HepG2 (cell line): Measurements from ENCODE around the gene CCDC6. TPM values are rescaled to one million over a fixed set of nuclear protein-coding genes. Genes with fewer than 3 reads are reported as not detected.

Source experiments
- ATAC-seq: fragments of 200-7000 bp; cut with Tn5 transposase; 3 replicates; pipeline ENCODE4 v1.9.1; 2020; ENCODE audit warnings: mild to moderate bottlenecking, moderate library complexity
- BruUV-seq: library from RNA; stranded (reverse); fragments of 400-500 nt; replicated peaks from 2 replicates; lab custom pipeline; 2021; lab: Mats Ljungman, UMichigan
- CTCF ChIA-PET: fragments of 300-600 bp; formaldehyde crosslinking; extraction: SDS; loops from one replicate; lab custom pipeline; 2021; ENCODE audit warnings: low total read pairs, inconsistent platforms, low intra/inter-chr PET ratio; lab: Yijun Ruan, JAX
- POLR2A ChIA-PET: fragments of 350-600 bp; sonication (Branson Sonifier 250); formaldehyde crosslinking; loops from one replicate; lab custom pipeline; 2020; ENCODE audit warnings: antibody characterized with exemption, inconsistent platforms; lab: Yijun Ruan, JAX
- DNase-seq: peaks from one replicate; pipeline ENCODE4 v3.0.0-alpha.2; 2015; ENCODE audit warnings: low spot score
- FAIRE-seq: peaks from 3 replicates; lab custom pipeline; 2011; peaks lifted over from hg19 to GRCh38; lab: Jason Lieb, UNC
- H2AFZ ChIP-seq: one replicate; pipeline ENCODE4 v1.6.1; 2011; ENCODE audit warnings: low read length, inconsistent platforms
- H3K27ac ChIP-seq: fragments of 300-600 bp; 3 replicates; pipeline ENCODE4 v1.8.0; 2011; ENCODE audit warnings: mixed run types, mild to moderate bottlenecking, mixed read lengths, low read length, inconsistent platforms; ENCODE audit not compliant: insufficient read depth; ENCODE audit errors: extremely low read length
- H3K27me3 ChIP-seq, 2 experiments: fragments of 200-600 bp in 1 of 2; 2 replicates in 1 of 2; 3 replicates in 1 of 2; pipeline versions ENCODE4 v1.6.0 to v1.8.0; 2011; ENCODE audit warnings: low read length in 2 of 2, mild to moderate bottlenecking in 2 of 2, moderate library complexity in 2 of 2, inconsistent platforms in 1 of 2; ENCODE audit not compliant: insufficient read depth in 2 of 2, control insufficient read depth in 1 of 2
- H3K36me3 ChIP-seq, 2 experiments: fragments of 200-600 bp in 1 of 2; replicated peaks in 1 of 2; 2 replicates in 1 of 2; 3 replicates in 1 of 2; pipeline versions ENCODE4 v1.5.1 to v1.8.0; 2011; ENCODE audit warnings: low read length in 2 of 2, inconsistent platforms in 1 of 2; ENCODE audit not compliant: insufficient read depth in 2 of 2, control insufficient read depth in 1 of 2
- H3K4me1 ChIP-seq: 2 replicates; pipeline ENCODE4 v1.5.1; 2012; ENCODE audit warnings: low read length, inconsistent platforms; ENCODE audit not compliant: insufficient read depth
- H3K4me2 ChIP-seq: 2 replicates; pipeline ENCODE4 v1.6.0; 2011; ENCODE audit warnings: low read depth, low read length, inconsistent platforms
- H3K4me3 ChIP-seq, 3 experiments: fragments of 200-600 bp in 1 of 3; sonication (generic), shearing (Covaris generic) in 1 of 3; replicated peaks in 1 of 3; 2 replicates each; pipeline ENCODE4 v1.5.1; 2011 to 2016; ENCODE audit warnings: low read length in 3 of 3, inconsistent platforms in 2 of 3, low read depth in 2 of 3, mild to moderate bottlenecking in 2 of 3, control low read depth in 1 of 3, mixed read lengths in 1 of 3; ENCODE audit not compliant: insufficient read depth in 1 of 3
- H3K79me2 ChIP-seq: one replicate; pipeline ENCODE4 v1.6.1; 2011; ENCODE audit warnings: low read length, inconsistent platforms; ENCODE audit not compliant: insufficient read depth
- H3K9ac ChIP-seq: 2 replicates; pipeline ENCODE4 v1.6.0; 2011; ENCODE audit warnings: mild to moderate bottlenecking, low read depth, low read length, inconsistent platforms; ENCODE audit not compliant: insufficient read depth
- H3K9me3 ChIP-seq: 2 replicates; pipeline ENCODE4 v1.5.1; 2012; ENCODE audit warnings: mild to moderate bottlenecking, low read length
- H4K20me1 ChIP-seq: 2 replicates; pipeline ENCODE4 v1.6.0; 2011; ENCODE audit warnings: inconsistent platforms, mild to moderate bottlenecking, low read length, moderate library complexity; ENCODE audit not compliant: insufficient read depth
- PITX1 ChIP-seq: sonication (generic); formaldehyde crosslinking; IDR thresholded peaks from 2 replicates; pipeline ENCODE4 v1.5.1; 2020; ENCODE audit warnings: mild to moderate bottlenecking, missing genetic modification reagents
- PRDM10 ChIP-seq: sonication (generic); formaldehyde crosslinking; IDR thresholded peaks from 2 replicates; pipeline ENCODE4 v1.4.0; 2020; ENCODE audit warnings: low read depth, missing genetic modification reagents
- STAG1 ChIP-seq: sonication (generic); formaldehyde crosslinking; IDR thresholded peaks from 2 replicates; pipeline ENCODE4 v1.4.0; 2020; ENCODE audit warnings: missing genetic modification reagents
- ZNF724P ChIP-seq: sonication (generic); formaldehyde crosslinking; IDR thresholded peaks from 2 replicates; pipeline ENCODE4 v1.8.0; 2022; ENCODE audit warnings: missing genetic modification reagents, borderline replicate concordance
- WGBS: methylation state at CpG from one replicate; pipeline ENCODE4 v1.1.6; 2017; ENCODE audit warnings: low lambda C conversion rate; 5-methylcytosine and 5-hydroxymethylcytosine counted together
- in situ Hi-C: cut with HindIII; loops from 2 replicates; pipeline ENCODE4 v1.10.0; 2017; ENCODE audit warnings: low pct_unique_long_range_greater_than_20kb; ENCODE audit not compliant: extremely low pct_ligation_motif_present
- intact Hi-C: fragments of 100-400 bp; cut with micrococcal nuclease; formaldehyde crosslinking; loops from one replicate; pipeline ENCODE4 v1.10.0; 2022; ENCODE audit not compliant: unreplicated experiment
- polyA plus RNA-seq, 8 experiments: library from polyadenylated mRNA; depleted of rRNA in 3 of 8; stranded (reverse) in 7 of 8; unstranded in 1 of 8; fragments of >200 nt; fragmentation: Illumina TruSeq in 4 of 8; extraction: Trizol in 4 of 8; gene quantifications; 2 replicates each; pipeline versions ENCODE4 v1.2.1 to v1.2.3, GENCODE V29; 2011 to 2016; ENCODE audit warnings: low read depth in 4 of 8, missing spikeins in 1 of 8, mixed read lengths in 1 of 8; ENCODE audit not compliant: insufficient read depth in 1 of 8
- total RNA-seq, 5 experiments: library from RNA; depleted of rRNA; stranded (reverse); fragments of >200 nt; fragmentation: Illumina TruSeq; extraction: Trizol; gene quantifications; 2 replicates each; pipeline ENCODE4 v1.2.3, GENCODE V29; 2016; ENCODE audit warnings: low read depth in 1 of 5
- TF ChIP-seq, protein P1 (sequence below): sonication (generic); formaldehyde crosslinking; IDR thresholded peaks from 2 replicates; pipeline ENCODE4 v1.5.0; 2020; ENCODE audit warnings: mild to moderate bottlenecking, missing genetic modification reagents, moderate library complexity

Gene CCDC6
- total and polyA plus RNA-seq, 2 of the 13 experiments (the other 11 are each of a cell fraction or from before 2014, with no cell fraction given): 17.9 to 18.3 TPM

- DNase-seq (peak; percentile 13), ATAC-seq (peak; percentile 82), FAIRE-seq (peak; percentile 21)
- Histone ChIP-seq H4K20me1 (no peaks in the 10 kb centered on the region), H3K4me3 (no peak overlapping the region), H3K4me1 (no peaks in the 10 kb centered on the region), H3K36me3 (peaks cover 18 to 66% of the 10 kb centered on the region in 2 experiments), H3K27ac (no peak overlapping the region), H3K9me3 (no peaks in the 10 kb centered on the region), H2AFZ (no peak overlapping the region), H3K27me3 (no peaks in the 10 kb centered on the region), H3K9ac (no peak overlapping the region), H3K4me2 (no peak overlapping the region), H3K79me2 (no peaks in the 10 kb centered on the region)
- in situ Hi-C loops: loop anchor here (5.0 to 25.0 kb wide), 2 partner anchors 178 to 1018 kb away; no protein-coding TSS in a partner anchor
- POLR2A ChIA-PET: no interaction called here
- TF ChIP-seq ZNF724P (CRISPR knock-in tag) (no peak), PRDM10 (CRISPR knock-in tag) (no peak), PITX1 (no peak), STAG1 (CRISPR knock-in tag) (peak; percentile 32; the same call in 1 of the 2 replicates)
- TF ChIP-seq, protein P1, sequence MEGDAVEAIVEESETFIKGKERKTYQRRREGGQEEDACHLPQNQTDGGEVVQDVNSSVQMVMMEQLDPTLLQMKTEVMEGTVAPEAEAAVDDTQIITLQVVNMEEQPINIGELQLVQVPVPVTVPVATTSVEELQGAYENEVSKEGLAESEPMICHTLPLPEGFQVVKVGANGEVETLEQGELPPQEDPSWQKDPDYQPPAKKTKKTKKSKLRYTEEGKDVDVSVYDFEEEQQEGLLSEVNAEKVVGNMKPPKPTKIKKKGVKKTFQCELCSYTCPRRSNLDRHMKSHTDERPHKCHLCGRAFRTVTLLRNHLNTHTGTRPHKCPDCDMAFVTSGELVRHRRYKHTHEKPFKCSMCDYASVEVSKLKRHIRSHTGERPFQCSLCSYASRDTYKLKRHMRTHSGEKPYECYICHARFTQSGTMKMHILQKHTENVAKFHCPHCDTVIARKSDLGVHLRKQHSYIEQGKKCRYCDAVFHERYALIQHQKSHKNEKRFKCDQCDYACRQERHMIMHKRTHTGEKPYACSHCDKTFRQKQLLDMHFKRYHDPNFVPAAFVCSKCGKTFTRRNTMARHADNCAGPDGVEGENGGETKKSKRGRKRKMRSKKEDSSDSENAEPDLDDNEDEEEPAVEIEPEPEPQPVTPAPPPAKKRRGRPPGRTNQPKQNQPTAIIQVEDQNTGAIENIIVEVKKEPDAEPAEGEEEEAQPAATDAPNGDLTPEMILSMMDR (CRISPR knock-in tag): peak; percentile 52
- 83% methylated on average over 6 of the region's 6 CpGs for WGBS
- CTCF ChIA-PET: no interaction called here
- BruUV-seq: no TSS peak
- intact Hi-C loops: loop anchor here (1.0 kb wide), 1 partner anchor 179 kb away; no protein-coding TSS in a partner anchor
These were observed 101.3 kb downstream of the CCDC6 start for GRCh38 chr10:59805014-59805413.
